NOMO-1 (cell line): ENCODE data around the gene FBXL20.
"Not testable (repeated sequence)": the region's sequence is repeated elsewhere in the genome, so short reads cannot be mapped to it uniquely, and the experiment has no call there.

Experiments used
- DNase-seq, 2 experiments: peaks; one replicate each; lab custom pipeline; 2025; ENCODE audit not compliant: unreplicated experiment in 2 of 2; lab: John Stamatoyannopoulos, UW

Gene FBXL20

DNA sequence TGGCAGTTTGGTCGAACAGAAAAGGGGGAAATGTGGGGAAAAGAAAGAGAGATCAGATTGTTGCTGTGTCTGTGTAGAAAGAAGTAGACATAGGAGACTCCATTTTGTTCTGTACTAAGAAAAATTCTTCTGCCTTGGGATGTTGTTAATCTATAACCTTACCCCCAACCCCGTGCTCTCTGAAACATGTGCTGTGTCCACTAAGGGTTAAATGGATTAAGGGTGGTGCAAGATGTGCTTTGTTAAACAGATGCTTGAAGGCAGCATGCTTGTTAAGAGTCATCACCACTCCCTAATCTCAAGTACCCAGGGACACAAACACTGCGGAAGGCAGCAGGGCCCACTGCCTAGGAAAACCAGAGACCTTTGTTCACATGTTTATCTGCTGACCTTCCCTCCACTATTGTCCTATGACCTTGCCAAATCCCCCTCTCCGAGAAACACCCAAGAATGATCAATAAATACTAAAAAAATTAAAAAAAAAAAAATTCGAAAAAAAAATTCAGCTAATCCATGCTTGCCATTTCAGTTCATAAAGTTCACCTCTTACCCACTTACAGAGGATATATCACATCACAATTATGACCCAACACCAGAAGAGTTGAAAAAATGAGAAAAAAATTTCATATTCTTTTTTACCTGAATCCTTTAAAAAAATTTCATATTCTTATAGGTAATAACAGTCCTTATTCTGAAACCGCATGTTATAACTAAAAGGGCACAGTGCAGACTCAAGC, 67.2 kb downstream of the FBXL20 start:
- not testable (repeated sequence) for DNase-seq

DNA sequence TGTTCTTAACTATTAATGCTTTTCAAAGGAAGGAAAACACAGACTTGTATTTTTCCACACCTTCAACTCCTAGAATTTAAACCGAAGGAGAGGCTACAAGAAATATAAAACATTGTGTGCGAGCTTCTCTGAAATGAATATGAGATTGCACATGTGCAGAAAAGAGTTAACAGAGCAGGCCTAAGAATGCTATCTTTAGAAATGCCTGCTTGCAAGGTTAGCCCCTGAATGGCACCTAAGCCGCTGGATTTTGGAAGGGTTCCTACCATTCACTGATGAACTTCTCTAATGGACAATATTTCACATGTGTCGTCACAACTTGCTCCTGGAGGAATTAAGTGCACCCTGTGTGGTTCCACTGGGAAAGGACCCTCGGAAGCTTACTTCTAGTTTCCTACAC, 69.3 kb downstream of the FBXL20 start:
- DNase-seq, result no peak

DNA sequence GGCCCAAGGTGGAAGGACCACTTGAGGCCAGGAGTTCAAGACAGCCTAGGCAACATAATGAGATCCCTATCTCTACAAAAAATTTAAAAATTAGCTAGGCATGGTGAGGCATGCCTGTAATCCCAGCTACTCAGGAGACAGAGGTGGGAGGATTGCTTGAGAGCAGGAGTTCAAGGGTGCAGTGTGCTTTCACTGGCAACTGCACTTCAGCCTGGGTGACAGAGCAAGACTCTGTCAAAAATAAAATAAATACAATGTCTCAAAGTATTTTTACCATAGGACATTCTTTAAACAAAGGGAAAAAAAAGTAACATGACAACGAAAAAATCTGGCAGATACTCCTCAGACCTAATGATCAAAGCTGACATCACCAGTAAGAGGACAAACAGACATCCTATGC, 72.6 kb downstream of the FBXL20 start:
- DNase-seq, result no peak

DNA sequence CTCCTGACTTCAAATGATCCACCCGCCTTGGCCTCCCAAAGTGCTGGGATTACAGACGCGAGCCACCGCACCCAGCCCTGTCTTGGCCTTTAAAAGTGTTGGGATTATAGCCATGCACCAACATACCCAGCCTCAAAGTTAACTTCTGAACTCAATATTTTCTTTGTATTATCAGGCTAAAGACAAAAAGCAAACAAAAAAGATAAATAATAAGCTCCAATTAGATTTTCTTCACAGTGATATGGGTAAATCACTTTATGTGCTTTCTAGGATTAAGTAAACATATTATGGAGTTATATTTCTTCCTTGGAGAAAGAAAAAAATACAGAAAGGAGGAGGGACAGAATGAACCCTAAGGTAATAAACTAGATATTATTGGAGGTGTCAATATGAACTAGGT, 74.3 kb downstream of the FBXL20 start:
- DNase-seq, result no peak

DNA sequence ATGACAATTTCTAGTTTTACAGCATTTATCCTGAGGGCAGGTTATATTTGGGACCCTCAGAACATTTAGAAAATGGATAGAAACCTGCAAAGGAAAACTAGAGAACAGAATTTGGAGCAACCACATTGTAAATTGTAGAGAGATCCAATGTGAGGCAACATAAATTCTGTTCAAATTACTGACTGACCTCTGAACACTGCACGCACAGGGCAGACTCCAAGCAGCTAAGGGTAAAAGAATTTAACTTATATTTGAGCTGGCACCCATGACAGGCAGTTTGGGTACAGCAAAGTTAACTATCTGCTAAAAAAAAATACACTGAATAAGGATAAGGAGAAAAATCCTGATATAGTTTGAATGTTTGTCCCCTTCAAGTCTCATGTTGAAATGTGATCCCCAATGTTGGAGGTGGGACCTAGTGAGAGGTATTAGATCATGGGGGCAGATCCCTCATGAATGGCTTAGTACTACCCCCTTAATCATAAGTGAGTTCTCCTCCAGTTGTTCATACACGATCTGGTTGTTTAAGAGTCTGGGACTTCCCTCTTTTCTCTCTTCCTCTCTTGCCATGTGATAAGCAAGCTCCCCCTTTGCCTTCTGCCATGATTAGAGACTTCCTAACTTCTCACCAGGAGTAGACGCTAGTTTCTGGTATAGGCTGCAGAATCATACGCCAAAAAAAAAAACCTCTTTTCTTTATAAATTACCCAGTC, 75.7 kb downstream of the FBXL20 start:
- peak; percentile 53 to 70 for DNase-seq

DNA sequence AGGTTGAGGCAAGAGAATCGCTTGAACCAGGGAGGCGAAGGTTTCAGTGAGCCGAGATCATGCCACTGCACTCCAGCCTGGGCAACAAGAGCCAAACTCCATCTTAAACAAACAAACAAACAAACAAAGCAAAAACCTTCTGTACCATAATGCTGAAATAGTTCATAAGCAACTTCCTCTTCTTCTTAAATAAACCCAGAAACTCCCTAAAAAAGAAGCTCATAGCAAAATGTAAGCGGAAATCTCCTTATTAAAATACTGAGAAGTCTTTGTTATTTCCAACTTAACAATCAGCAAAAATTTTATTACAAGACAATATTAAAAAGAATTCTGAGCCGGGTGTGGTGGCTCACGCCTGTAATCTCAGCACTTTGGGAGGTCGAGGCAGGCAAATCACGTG, 82.8 kb downstream of the FBXL20 start:
- DNase-seq, result no peak

DNA sequence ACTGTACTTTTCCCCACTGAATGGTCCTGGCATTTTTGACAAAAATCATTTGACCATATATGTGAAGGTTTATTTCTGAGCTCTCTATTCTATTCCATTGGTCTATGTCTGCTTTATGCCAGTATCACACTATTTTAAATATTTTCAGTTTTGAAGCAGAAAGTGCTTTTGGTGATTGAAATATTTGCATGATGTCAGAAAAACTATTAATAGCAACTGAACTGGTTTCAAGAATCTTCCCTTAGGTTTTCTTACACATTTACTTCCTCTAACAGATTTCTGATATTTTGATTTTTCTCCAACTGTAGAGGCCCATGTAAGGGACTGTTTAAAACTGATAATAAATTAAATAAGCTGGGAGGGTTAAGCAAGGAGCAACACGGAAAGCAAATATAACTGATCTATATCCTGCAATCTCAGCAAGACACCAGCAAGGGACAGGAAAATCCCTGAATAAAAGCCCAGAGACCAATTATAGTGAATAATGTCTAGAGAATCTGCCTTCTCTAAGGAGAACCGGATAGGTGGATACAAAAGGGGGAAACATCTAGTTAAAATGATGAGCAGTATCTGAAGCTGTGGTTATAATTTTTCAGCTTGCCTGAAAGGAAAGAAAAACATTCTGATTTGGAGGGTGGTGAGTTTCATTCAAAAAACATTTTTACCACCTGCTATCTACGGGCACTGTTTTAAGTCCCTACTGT, 94.8 kb downstream of the FBXL20 start:
- DNase-seq, result peak in 1 of 2 experiments; percentile 17

DNA sequence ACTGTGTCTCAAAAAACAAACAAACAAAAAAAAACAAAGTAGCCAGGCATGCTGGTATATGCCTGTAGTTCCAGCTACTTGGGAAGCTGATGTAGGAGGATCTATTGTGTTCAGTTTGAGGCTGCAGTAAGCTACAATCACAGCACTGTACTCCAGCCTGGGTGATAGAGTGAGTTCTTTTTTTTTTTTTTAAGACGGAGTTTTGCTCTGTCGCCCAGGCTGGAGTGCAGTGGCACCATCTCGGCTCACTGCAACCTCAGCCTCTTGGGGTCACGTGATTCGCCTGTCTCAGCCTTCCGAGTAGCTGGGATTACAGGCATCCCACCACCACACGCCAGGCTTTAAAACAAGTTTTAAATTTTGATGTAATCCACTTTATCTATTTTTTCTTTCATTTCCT, 95.4 kb downstream of the FBXL20 start:
- no peak for DNase-seq

DNA sequence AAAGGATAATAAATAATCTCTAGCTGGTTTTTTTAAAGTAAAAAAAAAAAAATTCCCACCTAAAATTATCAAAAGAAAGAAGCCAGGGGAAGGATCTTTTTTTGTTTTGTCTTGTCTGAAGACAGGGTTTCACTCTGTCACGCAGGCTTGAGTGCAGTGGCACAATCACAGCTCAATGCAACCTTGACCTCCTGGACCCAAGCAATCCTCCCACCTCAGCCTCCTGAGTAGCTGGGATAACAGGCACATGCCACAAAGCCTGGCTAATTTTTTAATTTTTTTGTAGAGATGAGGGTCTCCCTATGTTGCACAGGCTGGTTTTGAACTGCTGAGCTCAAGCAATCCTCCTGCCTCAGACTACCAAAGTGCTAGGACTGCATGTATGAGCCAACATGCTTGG, 97.2 kb downstream of the FBXL20 start:
- DNase-seq, result no peak

DNA sequence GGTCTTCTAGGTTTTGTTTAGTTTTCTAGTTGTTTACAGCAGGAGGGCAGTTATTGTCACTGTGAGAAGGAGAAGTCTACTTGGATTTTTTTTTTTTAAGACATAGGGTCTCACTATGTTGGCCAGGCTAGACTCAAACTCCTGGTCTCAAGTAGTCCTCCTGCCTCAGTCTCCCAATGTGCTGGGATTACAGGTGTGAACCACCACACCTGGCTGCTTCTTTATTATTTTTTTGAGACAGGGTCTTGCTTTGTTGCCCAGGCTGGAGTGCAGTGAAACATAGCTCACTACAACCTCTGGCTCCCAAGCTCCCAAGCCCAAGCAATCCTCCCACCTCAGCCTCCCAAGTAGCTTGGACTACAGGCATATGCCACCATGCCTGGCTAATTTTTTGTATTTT, 107.4 kb downstream of the FBXL20 start:
- no peak for DNase-seq

DNA sequence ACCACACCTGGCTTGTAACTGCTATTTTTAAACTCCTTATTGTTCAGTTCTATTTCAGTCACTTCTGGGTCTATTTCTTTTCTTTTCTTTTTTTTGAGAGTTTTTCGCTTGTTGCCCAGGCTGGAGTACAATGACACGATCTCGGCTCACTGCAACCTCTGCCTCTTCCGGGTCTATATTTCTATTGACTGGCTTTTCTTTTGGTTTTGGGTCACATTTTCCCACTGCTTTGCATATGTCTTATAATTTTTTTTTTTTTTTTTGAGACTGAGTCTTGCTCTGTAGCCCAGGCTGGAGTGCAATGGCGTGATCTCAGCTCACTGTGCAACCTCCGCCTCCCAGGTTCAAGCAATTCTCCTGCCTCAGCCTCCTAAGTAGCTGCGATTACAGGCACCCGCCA, 108.9 kb downstream of the FBXL20 start:
- DNase-seq, result not testable (repeated sequence)

DNA sequence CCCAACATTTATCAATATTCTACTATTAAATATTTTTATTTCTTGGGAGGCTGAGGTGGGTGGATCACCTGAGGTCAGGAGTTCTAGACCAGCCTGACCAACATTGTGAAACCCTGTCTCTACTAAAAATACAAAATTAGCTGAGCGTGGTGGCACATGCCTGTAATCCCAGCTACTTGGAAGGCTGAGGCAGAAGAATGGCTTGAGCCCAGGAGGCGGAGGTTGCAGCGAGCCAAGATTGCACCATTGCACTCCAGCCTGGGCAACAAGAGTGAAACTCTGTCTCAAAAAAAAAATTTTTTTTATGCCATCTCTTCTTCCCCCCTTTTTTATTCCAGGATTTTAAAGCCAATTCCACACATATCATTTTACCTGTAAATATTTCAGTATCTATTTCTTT, 114.9 kb downstream of the FBXL20 start:
- not testable (repeated sequence) for DNase-seq

DNA sequence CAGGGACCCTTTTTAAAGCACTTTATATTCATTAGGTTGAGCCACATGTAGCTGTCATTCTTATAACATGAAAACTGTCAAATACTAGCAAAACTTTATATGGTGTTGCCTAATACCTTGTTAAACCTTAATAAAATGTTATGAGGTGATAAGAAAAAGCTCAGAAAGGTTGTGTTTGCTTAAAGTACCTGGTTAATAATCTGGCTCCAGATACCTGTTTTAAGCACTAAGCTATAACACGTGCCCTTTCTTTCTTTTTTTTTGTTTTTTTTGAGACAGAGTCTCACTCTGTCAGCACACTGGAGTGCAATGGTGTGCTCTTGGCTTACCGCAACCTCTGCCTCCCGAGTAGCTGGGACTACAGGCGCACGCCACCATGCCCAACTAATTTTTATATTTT, 116.7 kb downstream of the FBXL20 start:
- DNase-seq, result no peak

DNA sequence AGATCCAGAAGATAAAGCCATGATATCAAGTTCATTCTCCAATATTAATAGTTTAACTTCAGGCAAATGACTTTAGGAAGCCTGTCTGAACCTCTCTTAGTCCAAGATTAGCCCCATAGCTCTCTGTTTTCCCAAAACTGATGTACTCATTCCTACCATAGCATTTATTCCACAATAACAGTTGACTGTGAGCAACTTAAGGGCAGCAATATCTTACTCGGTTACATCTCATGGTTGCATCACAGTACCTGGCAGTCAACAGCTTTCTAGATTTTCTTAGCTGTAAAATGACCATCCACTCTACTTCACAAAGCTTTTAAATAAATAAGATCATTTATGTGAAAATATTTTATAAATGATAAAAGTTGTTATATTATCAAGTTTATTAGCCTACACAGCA, 117.5 kb downstream of the FBXL20 start:
- no peak for DNase-seq

DNA sequence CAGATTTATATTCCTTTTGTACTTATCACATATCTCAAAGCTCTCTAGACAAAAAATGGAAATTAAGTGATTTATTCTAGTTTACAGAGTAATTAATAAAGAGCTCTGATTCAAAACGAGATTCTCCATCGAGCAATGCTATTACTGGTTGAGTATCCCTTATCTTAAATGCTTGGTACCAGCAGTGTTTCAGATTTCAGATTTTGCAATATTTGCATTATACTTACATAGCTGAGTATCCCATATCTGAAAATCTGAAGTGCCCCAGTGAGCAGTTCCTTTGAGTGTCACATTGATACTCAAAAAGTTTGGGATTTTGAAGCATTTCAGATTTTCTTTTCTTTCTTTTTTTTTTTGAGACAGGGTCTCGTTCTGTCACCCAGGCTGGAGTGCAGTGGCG, 118.3 kb downstream of the FBXL20 start:
- DNase-seq, result no peak

DNA sequence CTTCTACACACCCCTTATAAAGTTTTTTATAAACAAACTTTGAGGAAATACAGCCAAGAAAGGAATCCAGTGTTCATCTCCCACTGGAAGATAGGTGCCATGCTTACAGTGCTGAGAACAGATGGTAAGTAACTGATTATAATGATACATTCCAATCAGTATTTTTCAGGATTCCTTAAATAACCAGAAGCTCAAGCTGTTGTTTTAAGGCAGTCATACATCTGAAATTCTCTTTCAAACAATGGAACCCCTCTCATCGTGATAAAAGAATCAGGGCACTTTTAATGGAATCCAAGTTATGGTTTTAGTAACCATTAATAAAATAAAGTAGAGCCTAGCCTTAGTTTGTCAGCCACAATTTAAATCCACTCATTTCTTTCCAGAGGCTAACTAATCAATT, 119.6 kb downstream of the FBXL20 start:
- no peak for DNase-seq

DNA sequence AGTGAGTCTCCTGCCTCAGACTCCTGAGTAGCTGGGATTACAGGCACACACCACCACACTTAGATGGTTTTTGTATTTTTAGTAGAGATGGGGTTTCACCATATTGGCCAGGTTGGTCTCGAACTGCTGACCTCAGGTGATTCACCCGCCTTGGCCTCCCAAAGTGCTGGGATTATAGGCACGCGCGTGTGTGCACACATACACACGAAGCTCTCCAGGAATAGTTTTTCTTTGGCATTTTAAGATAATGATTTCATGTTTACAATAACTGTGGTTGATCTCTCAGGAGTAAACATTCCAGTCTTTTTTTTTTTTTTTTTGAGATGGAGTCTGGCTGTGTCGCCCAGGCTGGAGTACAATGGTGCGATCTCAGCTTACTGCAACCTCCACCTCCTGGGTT, 123.2 kb downstream of the FBXL20 start:
- not testable (repeated sequence) for DNase-seq

DNA sequence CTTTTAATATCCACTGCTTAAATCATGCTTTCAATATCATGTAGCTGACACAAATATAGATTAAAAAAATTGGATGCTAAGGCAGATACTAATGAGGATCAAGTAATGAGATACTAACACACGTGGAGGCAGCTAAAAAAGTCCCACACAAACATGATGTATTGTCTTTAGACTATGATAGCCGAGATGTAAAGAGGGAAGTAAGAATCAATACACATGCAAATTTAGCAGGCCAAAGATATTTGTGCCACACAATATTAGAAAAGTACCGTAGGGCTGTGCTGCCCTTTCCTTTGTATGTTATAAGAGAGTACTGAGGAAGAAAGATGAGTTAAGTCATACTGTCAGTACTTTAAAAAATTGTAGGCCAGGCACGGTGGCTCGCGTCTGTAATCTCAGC, 124.3 kb downstream of the FBXL20 start:
- DNase-seq, result no peak

DNA sequence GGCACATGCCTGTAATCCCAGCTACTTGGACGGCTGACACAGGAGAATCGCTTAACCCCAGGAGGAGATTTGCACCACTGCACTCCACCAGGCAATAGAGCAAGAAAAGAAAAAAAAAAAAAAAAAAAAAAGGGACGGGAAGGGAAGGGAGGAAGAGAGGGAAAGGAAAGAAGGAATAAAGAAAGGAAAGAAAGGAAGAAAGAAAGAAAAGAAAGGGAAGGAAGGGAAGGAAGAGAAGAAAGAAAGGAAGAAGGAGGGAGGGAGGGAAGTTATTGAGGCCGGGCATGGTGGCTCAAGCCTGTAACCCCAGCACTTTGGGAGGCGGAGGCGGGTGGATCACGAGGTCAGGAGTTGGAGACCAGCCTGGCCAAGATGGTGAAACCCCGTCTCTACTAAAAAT, 125.3 kb downstream of the FBXL20 start:
- no peak for DNase-seq

DNA sequence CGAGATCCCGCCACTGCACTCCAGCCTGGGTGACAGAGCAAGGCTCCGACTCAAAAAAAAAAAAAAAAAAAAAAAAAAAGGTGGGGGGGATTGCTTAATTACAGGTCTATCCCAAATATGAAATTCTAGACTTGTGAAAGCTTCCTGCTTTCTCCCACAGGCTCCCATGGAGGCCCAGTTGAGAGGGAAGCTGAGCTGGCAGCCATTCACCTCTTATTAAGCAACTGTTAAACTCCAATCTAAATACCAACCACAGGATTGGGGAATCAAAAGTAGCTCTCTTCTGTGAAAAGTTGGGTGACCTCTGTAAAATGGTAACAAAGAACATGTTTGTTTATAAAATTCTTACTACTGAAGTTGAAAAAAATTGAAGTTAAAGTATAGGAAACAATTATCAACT, 129.9 kb downstream of the FBXL20 start:
- DNase-seq, result peak in 1 of 2 experiments; percentile 2

DNA sequence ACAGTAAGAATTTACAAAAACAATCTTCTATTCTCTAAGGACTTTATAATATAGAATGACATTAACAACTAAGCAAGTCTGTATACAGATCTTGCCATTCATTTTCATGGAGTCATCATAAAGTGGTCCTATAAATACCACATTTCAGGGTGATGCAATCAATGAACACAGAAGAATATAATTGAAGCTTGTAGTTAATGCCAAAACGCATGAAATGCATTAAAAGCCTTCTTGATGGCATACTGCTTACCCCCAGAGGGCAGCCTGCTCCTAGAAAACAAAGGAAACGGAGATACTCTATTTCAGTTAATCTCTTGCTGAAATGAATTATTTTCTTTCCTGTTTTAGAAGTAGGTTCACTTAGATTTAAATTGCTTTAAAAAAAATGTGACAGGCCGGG, 130.5 kb downstream of the FBXL20 start:
- DNase-seq, result peak; percentile 48 to 86

DNA sequence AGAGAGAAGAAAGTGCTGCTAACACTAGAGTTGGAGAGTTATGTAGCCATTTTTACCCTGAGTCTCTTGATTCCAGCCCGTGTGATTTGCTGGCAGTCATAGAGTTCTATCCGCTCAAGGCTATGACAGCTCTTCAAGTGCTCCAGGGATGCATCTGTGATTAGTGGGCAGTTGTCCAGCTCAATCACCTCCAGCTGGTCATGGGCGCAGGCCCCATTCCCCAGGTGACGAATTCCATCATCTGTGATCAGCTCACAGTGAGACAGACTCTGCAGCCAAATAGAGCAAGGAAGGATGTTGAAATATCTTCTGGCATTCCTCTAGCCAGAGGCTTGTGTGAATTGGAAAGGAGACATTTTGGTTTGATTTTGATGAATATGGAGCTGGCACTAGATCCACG, 137.3 kb downstream of the FBXL20 start:
- no peak for DNase-seq
